H1 (cell line): ENCODE measurements around the gene SDR39U1. TPM values are rescaled to one million over a fixed set of nuclear protein-coding genes. Genes with fewer than 3 reads are reported as not detected.

Experiments
- BRCA1 ChIP-seq: IDR thresholded peaks from 2 replicates; pipeline ENCODE4 v1.6.1; 2012; ENCODE audit warnings: low read depth, low read length, improper control_type of control experiment
- CHD2 ChIP-seq: IDR thresholded peaks from 2 replicates; pipeline ENCODE4 v1.6.1; 2012; ENCODE audit warnings: low read length, improper control_type of control experiment
- CREB1 ChIP-seq: IDR thresholded peaks from 2 replicates; pipeline ENCODE4 v1.6.1; 2012; ENCODE audit warnings: inconsistent platforms
- E2F6 ChIP-seq: IDR thresholded peaks from 2 replicates; pipeline ENCODE4 v1.6.1; 2012; ENCODE audit warnings: inconsistent platforms
- GABPA ChIP-seq: IDR thresholded peaks from 2 replicates; pipeline ENCODE4 v1.6.1; 2011; ENCODE audit warnings: mild to moderate bottlenecking, low read length, moderate library complexity, borderline replicate concordance; ENCODE audit not compliant: insufficient read depth
- HDAC2 ChIP-seq, 2 experiments: fragments of 300-600 bp in 1 of 2; sonication (generic) in 1 of 2; IDR thresholded peaks; 2 replicates each; pipeline ENCODE4 v1.6.1; 2011 to 2012; ENCODE audit warnings: low read depth in 2 of 2, low read length in 2 of 2, mild to moderate bottlenecking in 2 of 2, moderate library complexity in 2 of 2, borderline replicate concordance in 1 of 2, inconsistent platforms in 1 of 2
- KDM4A ChIP-seq: IDR thresholded peaks from one replicate; pipeline ENCODE4 v1.7.1; 2012; ENCODE audit warnings: low read depth, mild to moderate bottlenecking, moderate library complexity, low read length, inconsistent platforms; ENCODE audit not compliant: severe bottlenecking
- KDM5A ChIP-seq: fragments of 200-600 bp; IDR thresholded peaks from 2 replicates; pipeline ENCODE4 v1.7.1; 2012; ENCODE audit warnings: mild to moderate bottlenecking, low read length, inconsistent platforms, mixed read lengths
- MAFK ChIP-seq: IDR thresholded peaks from 2 replicates; pipeline ENCODE4 v1.6.1; 2012; ENCODE audit warnings: low read depth, mild to moderate bottlenecking, improper control_type of control experiment, low read length
- MAX ChIP-seq: IDR thresholded peaks from 2 replicates; pipeline ENCODE4 v1.6.1; 2012; ENCODE audit warnings: inconsistent platforms
- NRF1 ChIP-seq: IDR thresholded peaks from 2 replicates; pipeline ENCODE4 v1.6.1; 2011; ENCODE audit warnings: mild to moderate bottlenecking, low read depth, low read length, improper control_type of control experiment
- POLR2A ChIP-seq, 2 experiments: IDR thresholded peaks; 1 replicate in 1 of 2; 2 replicates in 1 of 2; pipeline ENCODE4 v1.6.1; 2011; ENCODE audit warnings: low read depth in 2 of 2, low read length in 2 of 2, mild to moderate bottlenecking in 2 of 2; ENCODE audit errors: control extremely low read depth in 1 of 2
- POLR2AphosphoS5 ChIP-seq: IDR thresholded peaks from 2 replicates; pipeline ENCODE4 v1.6.1; 2011; ENCODE audit warnings: low read depth, low read length
- RBBP5 ChIP-seq: IDR thresholded peaks from 2 replicates; pipeline ENCODE4 v1.7.1; 2012; ENCODE audit warnings: low read depth, mild to moderate bottlenecking, inconsistent platforms, low read length, moderate library complexity, borderline replicate concordance
- SAP30 ChIP-seq: fragments of 300-600 bp; sonication (generic); IDR thresholded peaks from 2 replicates; pipeline ENCODE4 v1.7.1; 2012; ENCODE audit warnings: low read length, moderate library complexity, mild to moderate bottlenecking, inconsistent platforms; ENCODE audit not compliant: insufficient read depth, insufficient replicate concordance
- SIX5 ChIP-seq: IDR thresholded peaks from 2 replicates; pipeline ENCODE4 v1.6.1; 2011; ENCODE audit warnings: mild to moderate bottlenecking, low read depth, low read length
- TAF1 ChIP-seq: IDR thresholded peaks from 2 replicates; pipeline ENCODE4 v1.6.1; 2011; ENCODE audit warnings: mild to moderate bottlenecking, low read depth, low read length
- TAF7 ChIP-seq: optimal IDR thresholded peaks from 2 replicates; pipeline ENCODE3; 2011; ENCODE audit warnings: low read depth, mild to moderate bottlenecking, inconsistent platforms, low read length, moderate library complexity, borderline replicate concordance
- USF2 ChIP-seq: IDR thresholded peaks from 2 replicates; pipeline ENCODE4 v1.6.1; 2011; ENCODE audit warnings: low read length, improper control_type of control experiment
- ZNF274 ChIP-seq: IDR thresholded peaks from 2 replicates; pipeline ENCODE4 v1.7.0; 2012; ENCODE audit warnings: low read length, borderline replicate concordance; ENCODE audit errors: extremely low read depth
- polyA plus RNA-seq, 7 experiments: library from polyadenylated mRNA; depleted of rRNA in 3 of 7; stranded (reverse) in 5 of 7; unstranded in 2 of 7; fragments of >200 nt in 5 of 7; fragments of 200-250 nt in 2 of 7; gene quantifications; 1 replicate in 5 of 7; 2 replicates in 1 of 7; 4 replicates in 1 of 7; pipeline versions ENCODE4 v1.2.1 to v1.2.3, GENCODE V29; 2011 to 2013; ENCODE audit warnings: missing spikeins in 2 of 7, mixed read lengths in 2 of 7
- total RNA-seq: library from RNA; stranded (reverse); fragmentation: NEBNext Ultra II Directional; extraction: Animal tissue kit (Norgen Biotek cat#: 25700); gene quantifications from 2 replicates; pipeline ENCODE4 v1.2.1, GENCODE V29; 2021
- TF ChIP-seq, protein P1 (sequence below): IDR thresholded peaks from 2 replicates; pipeline ENCODE4 v1.6.1; 2011; ENCODE audit warnings: low read depth, mild to moderate bottlenecking, low read length; ENCODE audit not compliant: insufficient read depth

Gene SDR39U1
- total and polyA plus RNA-seq, 2 of the 8 experiments (the other 6 are each of a cell fraction or from before 2014, with no cell fraction given) = 46.7 to 98.8 TPM

DNA sequence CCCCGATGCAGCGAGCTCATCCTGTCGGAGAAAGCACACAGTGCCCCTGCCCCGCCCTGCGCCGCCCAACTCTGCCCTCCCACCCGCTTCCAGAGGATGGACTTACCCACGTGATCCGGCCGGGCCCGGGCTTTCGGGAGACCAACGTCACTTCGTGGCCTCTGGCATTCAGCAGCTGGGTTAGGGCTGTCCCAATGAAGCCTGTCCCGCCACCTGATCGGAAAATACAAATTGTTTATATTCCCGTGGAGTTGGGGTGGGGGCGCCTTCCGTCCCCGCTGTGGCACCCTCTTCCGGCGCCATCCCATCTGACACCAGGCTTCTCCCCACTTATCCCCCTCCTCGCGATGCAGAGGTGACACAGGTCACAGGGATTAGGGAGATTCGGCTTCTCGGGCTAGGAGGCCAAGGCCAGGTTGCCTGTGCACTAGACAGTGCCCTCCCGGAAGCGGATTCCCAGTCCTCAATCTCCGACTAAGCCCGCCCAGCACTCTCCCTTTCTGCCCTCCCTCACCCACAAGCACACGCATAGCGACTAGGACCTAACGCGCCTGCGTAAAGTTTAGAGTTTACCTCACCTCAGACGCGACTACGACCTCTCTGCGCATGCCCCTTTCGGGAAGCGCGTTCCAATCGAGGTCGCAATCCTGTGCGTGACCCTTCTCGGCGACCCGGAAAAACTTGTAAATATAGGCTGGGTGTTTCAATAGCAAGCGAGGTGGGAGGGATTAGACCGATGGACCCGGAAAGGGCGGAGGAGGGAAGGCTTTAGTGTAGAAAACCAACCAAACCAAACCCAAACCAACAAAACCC, at the start of gene SDR39U1 (continued):
- TF ChIP-seq KDM5A = peak; percentile 72; the same call in 1 of the 2 replicates
- TF ChIP-seq, protein P1, sequence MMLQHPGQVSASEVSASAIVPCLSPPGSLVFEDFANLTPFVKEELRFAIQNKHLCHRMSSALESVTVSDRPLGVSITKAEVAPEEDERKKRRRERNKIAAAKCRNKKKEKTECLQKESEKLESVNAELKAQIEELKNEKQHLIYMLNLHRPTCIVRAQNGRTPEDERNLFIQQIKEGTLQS = 0 out of 2 replicates have a peak, but pooled peaks have one; percentile 44
- TF ChIP-seq POLR2AphosphoS5 = peak; percentile 77
- 0 out of 2 replicates have a peak, but pooled peaks have one; percentile 22 for TF ChIP-seq E2F6
- peak; percentile 89; the same call in 1 of the 2 replicates for TF ChIP-seq RBBP5
- peak; percentile 12; the same call in 1 of the 2 replicates for TF ChIP-seq MAFK
- TF ChIP-seq KDM4A = peak; percentile 38
- peak in 1 of 2 experiments; percentile 85; a peak in 2 of 4 replicates for TF ChIP-seq HDAC2 (IDR thresholded peaks at IDR 0.05; ENCODE audit: borderline replicate concordance in 1 of 2, low read depth in 2 of 2, low read length in 2 of 2)
- TF ChIP-seq GABPA = peak; percentile 94
- TF ChIP-seq CHD2 = peak; percentile 78
- TF ChIP-seq CREB1 = peak; percentile 92
- 0 out of 2 replicates have a peak, but pooled peaks have one; percentile 11 for TF ChIP-seq SIX5
- peak; percentile 74 for TF ChIP-seq TAF1
- TF ChIP-seq USF2 = peak; percentile 71
- peak; percentile 4 for TF ChIP-seq TAF7
- no peak for TF ChIP-seq BRCA1
- TF ChIP-seq POLR2A (IDR thresholded peaks at IDR 0.05; ENCODE audit: control extremely low read depth in 1 of 2, low read depth in 2 of 2, low read length in 2 of 2) = peak; percentile 56 to 89
- peak; percentile 84 for TF ChIP-seq NRF1
- peak; percentile 34 for TF ChIP-seq SAP30
- TF ChIP-seq MAX = peak; percentile 34; the same call in 1 of the 2 replicates
- TF ChIP-seq ZNF274 = no peak
